Measurements from ENCODE around the gene COL1A1. TPM values are rescaled to one million over a fixed set of nuclear protein-coding genes. Genes with fewer than 3 reads are reported as not detected.

COL1A1 gene
- total RNA-seq, 1 experiment from 2014 or later, result 104 TPM

- no peak overlapping the region for H3K56ac ChIP-seq (ENCODE audit: insufficient read length, low read depth, low read length)
- TF ChIP-seq CTCF (conservative IDR thresholded peaks at IDR 0.05), result no peak
- peaks cover 3% of the 10 kb centered on the region for H4K20me1 ChIP-seq (ENCODE audit: control insufficient read depth, insufficient read depth, insufficient read length)
- H3K4me2 ChIP-seq (ENCODE audit: insufficient read depth, insufficient read length, low read length), result peak overlapping the region; percentile 45
- no peak overlapping the region for H2BK5ac ChIP-seq (ENCODE audit: insufficient read length, low read length)
- peaks cover 4% of the 10 kb centered on the region; the same call in 1 of the 2 replicates for H3K4me1 ChIP-seq (ENCODE audit: insufficient read depth, low read length)
- no peak overlapping the region for H2AFZ ChIP-seq (ENCODE audit: low read length)
- Mint-ChIP-seq H3K27ac (no peak overlapping the region), H3K4me3 (peak overlapping the region; percentile 75 to 88), H3K27me3 (ENCODE audit: low read depth) (peaks cover 13% of the 10 kb centered on the region), H3K4me1 (peaks cover 28 to 50% of the 10 kb centered on the region in 2 experiments), H3K36me3 (ENCODE audit: insufficient read depth in 1 of 3, low read depth in 3 of 3) (peaks cover 0 to 8% (median 2%) of the 10 kb centered on the region in 3 experiments; a peak in 5 of 7 replicates), H3K9me3 (no peaks in the 10 kb centered on the region)
- WGBS (ENCODE audit: extremely low coverage, insufficient read length, low lambda C conversion rate), result no CpG with 5 or more reads among the region's 123 CpGs
- H4K91ac ChIP-seq (ENCODE audit: insufficient read length, low read depth, low read length), result no peak overlapping the region
- no peak overlapping the region for H4K5ac ChIP-seq (ENCODE audit: insufficient read length, low read depth, low read length)
- H3K79me2 ChIP-seq (ENCODE audit: insufficient read depth, low read length), result no peaks in the 10 kb centered on the region
- H3K9ac ChIP-seq (ENCODE audit: extremely low read depth, insufficient read length, low read length), result no peak overlapping the region
- H3K27ac ChIP-seq (ENCODE audit: insufficient read length, low read depth, low read length), result no peak overlapping the region
- no peaks in the 10 kb centered on the region for H3K9me3 ChIP-seq (ENCODE audit: control insufficient read depth, low read depth, low read length)
- H2BK12ac ChIP-seq (ENCODE audit: insufficient read length, low read depth, low read length), result no peak overlapping the region
- no peak overlapping the region for H3K4ac ChIP-seq (ENCODE audit: low read depth, low read length)
- no peak overlapping the region for H2BK120ac ChIP-seq (ENCODE audit: low read depth, low read length, poor library complexity, severe bottlenecking)
- no peak overlapping the region for H4K8ac ChIP-seq (replicated peaks; ENCODE audit: insufficient read length, low read depth, low read length)
- no peak overlapping the region for H2AK5ac ChIP-seq (ENCODE audit: insufficient read length, low read length)
- no peaks in the 10 kb centered on the region; the same call in 1 of the 2 replicates for H3K27me3 ChIP-seq (ENCODE audit: insufficient read depth, low read length)
- H3K79me1 ChIP-seq (ENCODE audit: insufficient read depth, low read depth, low read length, poor library complexity, severe bottlenecking), result no peaks in the 10 kb centered on the region
- no peak overlapping the region for H3K23ac ChIP-seq (ENCODE audit: insufficient read length, low read depth, low read length)
- peak; percentile 69 for DNase-seq
- no peak overlapping the region for H3K18ac ChIP-seq (ENCODE audit: insufficient read length, low read depth, low read length)
- H2BK15ac ChIP-seq (ENCODE audit: low read depth, low read length), result no peak overlapping the region
- no peak overlapping the region for H3T11ph ChIP-seq (ENCODE audit: low read length)
- H2BK20ac ChIP-seq (ENCODE audit: low read depth, low read length, poor library complexity, severe bottlenecking), result no peak overlapping the region
- H3K23me2 ChIP-seq (ENCODE audit: insufficient read length, low read depth, low read length, poor library complexity, severe bottlenecking), result peaks cover 25% of the 10 kb centered on the region
- no peak overlapping the region; the same call in 1 of the 2 replicates for H3K14ac ChIP-seq (ENCODE audit: insufficient read depth, low read length)
These were observed 51.7 kb downstream of the COL1A1 start for GRCh38 chr17:50149417-50150353.

Data from H9 (cell line).